K562 (cell line): Measurements from ENCODE around the gene LRP1-AS. TPM values are rescaled to one million over a fixed set of nuclear protein-coding genes. Genes with fewer than 3 reads are reported as not detected.

ENCODE experiments used
- BRD4 ChIP-seq: fragments of 200-600 bp; sonication (generic); IDR thresholded peaks from 2 replicates; pipeline ENCODE4 v1.6.1; 2017; ENCODE audit warnings: inconsistent platforms
- CHD7 ChIP-seq: fragments of 200-600 bp; sonication (generic); IDR thresholded peaks from one replicate; pipeline ENCODE4 v1.6.1; 2012; ENCODE audit warnings: mild to moderate bottlenecking, low read depth, low read length, inconsistent platforms
- HMG20B ChIP-seq: fragments of 250-450 bp; sonication (Bioruptor Pico); IDR thresholded peaks from 2 replicates; pipeline ENCODE4 v1.5.0; 2021; ENCODE audit warnings: mild to moderate bottlenecking
- NR4A1 ChIP-seq, 2 experiments: fragments of 250-450 bp in 1 of 2; fragments of 450-650 bp in 1 of 2; sonication (Bioruptor Pico) in 1 of 2; IDR thresholded peaks; 2 replicates each; pipeline versions ENCODE4 v1.4.0 to v1.6.1; 2016 to 2020; ENCODE audit warnings: mild to moderate bottlenecking in 2 of 2, missing compliant biosample characterization in 1 of 2, missing genetic modification characterization in 1 of 2, moderate library complexity in 1 of 2
- ZNF174 ChIP-seq: fragments of 250-450 bp; sonication (Bioruptor Pico); IDR thresholded peaks from 2 replicates; pipeline ENCODE4 v1.4.0; 2020; ENCODE audit warnings: mild to moderate bottlenecking
- ZNF398 ChIP-seq: fragments of 250-450 bp; sonication (Bioruptor Pico); IDR thresholded peaks from 2 replicates; pipeline ENCODE4 v1.8.0; 2021; ENCODE audit warnings: moderate library complexity, mild to moderate bottlenecking, inconsistent platforms
- ZNF609 ChIP-seq: sonication (generic); formaldehyde crosslinking; IDR thresholded peaks from 2 replicates; pipeline ENCODE4 v1.8.1; 2023; ENCODE audit warnings: missing genetic modification reagents, mild to moderate bottlenecking, borderline replicate concordance
- ZSCAN29 ChIP-seq: fragments of 450-650 bp; IDR thresholded peaks from 2 replicates; pipeline ENCODE4 v1.6.1; 2017
- polyA plus RNA-seq, 8 experiments: library from polyadenylated mRNA; depleted of rRNA in 4 of 8; stranded (reverse) in 5 of 8; unstranded in 3 of 8; fragments of >200 nt; fragmentation: Nextera tagmentation in 2 of 8; fragmentation: Illumina TruSeq in 1 of 8; extraction: Ambion mirVana in 2 of 8; extraction: Trizol in 1 of 8; gene quantifications; 2 replicates each; pipeline versions ENCODE4 v1.2.1 to v1.2.3, GENCODE V29; 2011 to 2014; ENCODE audit warnings: inconsistent platforms in 1 of 8, missing spikeins in 1 of 8
- total RNA-seq, 7 experiments: library from RNA; depleted of rRNA in 6 of 7; stranded (reverse); fragments of >200 nt in 6 of 7; fragmentation: Illumina TruSeq in 2 of 7; extraction: Trizol in 2 of 7; gene quantifications; 2 replicates each; pipeline versions ENCODE4 v1.2.1 to v1.2.3, GENCODE V29; 2011 to 2021; ENCODE audit warnings: low replicate concordance in 1 of 7

Gene LRP1-AS
- total and polyA plus RNA-seq, 9 of the 15 experiments (the other 6 are each of a cell fraction or from before 2014, with no cell fraction given): not detected

- no peak for TF ChIP-seq ZNF609 (CRISPR knock-in tag)
- no peak for TF ChIP-seq BRD4
- no peak for TF ChIP-seq HMG20B (CRISPR knock-in tag)
- no peak for TF ChIP-seq ZSCAN29
- no peak for TF ChIP-seq CHD7
- TF ChIP-seq NR4A1 (CRISPR knock-in tag; IDR thresholded peaks at IDR 0.05): no peak
- no peak for TF ChIP-seq NR4A1 (tag; IDR thresholded peaks at IDR 0.05)
- no peak for TF ChIP-seq ZNF174 (CRISPR knock-in tag)
- no peak for TF ChIP-seq ZNF398
Observed at GRCh38 chr12:57119294-57120085, 27.9 kb downstream of the LRP1-AS start (continued).
